Neural cell (in vitro differentiated cells): Measurements from ENCODE around the gene MSI2. TPM values are rescaled to one million over a fixed set of nuclear protein-coding genes. Genes with fewer than 3 reads are reported as not detected.

ENCODE experiments used
- H2AFZ ChIP-seq: fragments of 200-600, 300-800 bp; sonication (generic), shearing (Covaris generic); 2 replicates; pipeline ENCODE4 v1.6.0; 2014; ENCODE audit warnings: low read depth, mild to moderate bottlenecking, antibody characterized with exemption, low read length, moderate library complexity
- H3F3A ChIP-seq: fragments of 200-600 bp; shearing (Covaris generic); 2 replicates; pipeline ENCODE4 v1.6.1; 2016; ENCODE audit warnings: mild to moderate bottlenecking, moderate library complexity, mixed read lengths, antibody characterized with exemption, low read length; ENCODE audit not compliant: insufficient read depth, poor library complexity, severe bottlenecking
- H3K27ac ChIP-seq: fragments of 200-600, 300-800 bp; sonication (generic), shearing (Covaris generic); 2 replicates; pipeline ENCODE4 v1.5.1; 2014; ENCODE audit warnings: mild to moderate bottlenecking, low read length, moderate library complexity
- H3K27me3 ChIP-seq: fragments of 300-800, 200-600 bp; sonication (generic), shearing (Covaris generic); 2 replicates; pipeline ENCODE4 v1.6.0; 2014; ENCODE audit warnings: mild to moderate bottlenecking, low read depth, low read length, moderate library complexity; ENCODE audit not compliant: insufficient read depth
- H3K36me3 ChIP-seq: fragments of 300-800, 200-600 bp; sonication (generic), shearing (Covaris generic); 2 replicates; pipeline ENCODE4 v1.5.1; 2014; ENCODE audit warnings: mild to moderate bottlenecking, antibody characterized with exemption, low read length, moderate library complexity; ENCODE audit not compliant: insufficient read depth
- H3K4me2 ChIP-seq: fragments of 300-800, 200-600 bp; sonication (generic), shearing (Covaris generic); 2 replicates; pipeline ENCODE4 v1.6.0; 2014; ENCODE audit warnings: mild to moderate bottlenecking, low read length
- H3K4me3 ChIP-seq: fragments of 300-800, 200-600 bp; sonication (generic), shearing (Covaris generic); 2 replicates; pipeline ENCODE4 v1.5.1; 2014; ENCODE audit warnings: mild to moderate bottlenecking, low read length, moderate library complexity
- H3K79me2 ChIP-seq: fragments of 200-600 bp; shearing (Covaris generic); replicated peaks from 2 replicates; pipeline ENCODE4 v1.6.0; 2014; ENCODE audit warnings: mild to moderate bottlenecking, low read length, moderate library complexity; ENCODE audit not compliant: insufficient read depth
- H3K9ac ChIP-seq: fragments of 300-800, 200-600 bp; sonication (generic), shearing (Covaris generic); 2 replicates; pipeline ENCODE4 v1.6.1; 2016; ENCODE audit warnings: mild to moderate bottlenecking, low read length, mixed read lengths
- H3K9me2 ChIP-seq: fragments of 200-600 bp; shearing (Covaris generic); 2 replicates; pipeline ENCODE4 v1.6.1; 2016; ENCODE audit warnings: mild to moderate bottlenecking, low read length, mixed read lengths; ENCODE audit not compliant: insufficient read depth
- H3K9me3 ChIP-seq: fragments of 200-600, 300-800 bp; sonication (generic), shearing (Covaris generic); 2 replicates; pipeline ENCODE4 v1.6.1; 2016; ENCODE audit warnings: mild to moderate bottlenecking, mixed run types, low read length, moderate library complexity, mixed read lengths
- H4K20me1 ChIP-seq: fragments of 200-600 bp; shearing (Covaris generic); 2 replicates; pipeline ENCODE4 v1.6.1; 2016; ENCODE audit warnings: mild to moderate bottlenecking, mixed run types; ENCODE audit not compliant: insufficient read depth
- EP300 ChIP-seq: fragments of 450-650 bp; conservative IDR thresholded peaks from 2 replicates; pipeline ENCODE4 v1.6.1; 2014; ENCODE audit warnings: antibody characterized with exemption, mild to moderate bottlenecking, moderate library complexity; ENCODE audit not compliant: poor library complexity, severe bottlenecking
- EZH2 ChIP-seq: fragments of 200-600, 300-800 bp; shearing (Covaris generic), sonication (generic); IDR thresholded peaks from 2 replicates; pipeline ENCODE4 v1.6.1; 2014; ENCODE audit warnings: antibody characterized with exemption, low read length, borderline replicate concordance, mild to moderate bottlenecking; ENCODE audit not compliant: insufficient read depth, poor library complexity, severe bottlenecking
- MXI1 ChIP-seq: fragments of 450-650 bp; conservative IDR thresholded peaks from 2 replicates; pipeline ENCODE4 v1.6.1; 2014; ENCODE audit warnings: antibody characterized with exemption, mild to moderate bottlenecking; ENCODE audit not compliant: poor library complexity, severe bottlenecking
- POLR2AphosphoS5 ChIP-seq: IDR thresholded peaks from 2 replicates; pipeline ENCODE4 v1.6.1; 2012
- RAD21 ChIP-seq: fragments of 450-650 bp; conservative IDR thresholded peaks from 2 replicates; pipeline ENCODE4 v1.6.1; 2014; ENCODE audit warnings: antibody characterized with exemption, mild to moderate bottlenecking, moderate library complexity
- REST ChIP-seq: IDR thresholded peaks from 2 replicates; pipeline ENCODE4 v1.6.1; 2012; ENCODE audit warnings: borderline replicate concordance
- SMC3 ChIP-seq: fragments of 450-650 bp; conservative IDR thresholded peaks from 2 replicates; pipeline ENCODE4 v1.6.1; 2014; ENCODE audit warnings: antibody characterized with exemption, mild to moderate bottlenecking, moderate library complexity; ENCODE audit not compliant: poor library complexity
- TAF1 ChIP-seq: IDR thresholded peaks from 2 replicates; pipeline ENCODE4 v1.6.1; 2012; ENCODE audit warnings: low read depth
- polyA plus RNA-seq: library from polyadenylated mRNA; depleted of rRNA; stranded (reverse); fragments of >200 nt; gene quantifications from 2 replicates; pipeline ENCODE4 v1.2.3, GENCODE V29; 2014
- TF ChIP-seq, protein P1 (sequence below): fragments of 450-650 bp; IDR thresholded peaks from 2 replicates; pipeline ENCODE4 v1.5.1; 2014; ENCODE audit warnings: antibody characterized with exemption, mild to moderate bottlenecking, moderate library complexity; ENCODE audit not compliant: poor library complexity, severe bottlenecking

Gene MSI2
- polyA plus RNA-seq, 1 donor from 2014 or later: 61.4 TPM

- H3K9me2 ChIP-seq: no peaks in the 10 kb centered on the region
- H2AFZ ChIP-seq: no peak overlapping the region
- H3K9me3 ChIP-seq: no peaks in the 10 kb centered on the region
- no peaks in the 10 kb centered on the region for H3K27me3 ChIP-seq
- H3K27ac ChIP-seq: no peak overlapping the region
- H3K36me3 ChIP-seq: no peaks in the 10 kb centered on the region
- peaks cover 24% of the 10 kb centered on the region for H3K79me2 ChIP-seq
- TF ChIP-seq RAD21 (no peak), POLR2AphosphoS5 (no peak), EP300 (no peak), SMC3 (no peak), REST (no peak), TAF1 (no peak), MXI1 (no peak), EZH2 (no peak)
- TF ChIP-seq, protein P1, sequence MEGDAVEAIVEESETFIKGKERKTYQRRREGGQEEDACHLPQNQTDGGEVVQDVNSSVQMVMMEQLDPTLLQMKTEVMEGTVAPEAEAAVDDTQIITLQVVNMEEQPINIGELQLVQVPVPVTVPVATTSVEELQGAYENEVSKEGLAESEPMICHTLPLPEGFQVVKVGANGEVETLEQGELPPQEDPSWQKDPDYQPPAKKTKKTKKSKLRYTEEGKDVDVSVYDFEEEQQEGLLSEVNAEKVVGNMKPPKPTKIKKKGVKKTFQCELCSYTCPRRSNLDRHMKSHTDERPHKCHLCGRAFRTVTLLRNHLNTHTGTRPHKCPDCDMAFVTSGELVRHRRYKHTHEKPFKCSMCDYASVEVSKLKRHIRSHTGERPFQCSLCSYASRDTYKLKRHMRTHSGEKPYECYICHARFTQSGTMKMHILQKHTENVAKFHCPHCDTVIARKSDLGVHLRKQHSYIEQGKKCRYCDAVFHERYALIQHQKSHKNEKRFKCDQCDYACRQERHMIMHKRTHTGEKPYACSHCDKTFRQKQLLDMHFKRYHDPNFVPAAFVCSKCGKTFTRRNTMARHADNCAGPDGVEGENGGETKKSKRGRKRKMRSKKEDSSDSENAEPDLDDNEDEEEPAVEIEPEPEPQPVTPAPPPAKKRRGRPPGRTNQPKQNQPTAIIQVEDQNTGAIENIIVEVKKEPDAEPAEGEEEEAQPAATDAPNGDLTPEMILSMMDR: no peak
- no peak overlapping the region for H3K4me2 ChIP-seq
- no peak overlapping the region for H3K4me3 ChIP-seq
- H3K9ac ChIP-seq: no peak overlapping the region
- H3F3A ChIP-seq: peaks cover 10% of the 10 kb centered on the region
- no peaks in the 10 kb centered on the region for H4K20me1 ChIP-seq
Observed at GRCh38 chr17:57541472-57542394, 285.4 kb downstream of the MSI2 start.

DNA sequence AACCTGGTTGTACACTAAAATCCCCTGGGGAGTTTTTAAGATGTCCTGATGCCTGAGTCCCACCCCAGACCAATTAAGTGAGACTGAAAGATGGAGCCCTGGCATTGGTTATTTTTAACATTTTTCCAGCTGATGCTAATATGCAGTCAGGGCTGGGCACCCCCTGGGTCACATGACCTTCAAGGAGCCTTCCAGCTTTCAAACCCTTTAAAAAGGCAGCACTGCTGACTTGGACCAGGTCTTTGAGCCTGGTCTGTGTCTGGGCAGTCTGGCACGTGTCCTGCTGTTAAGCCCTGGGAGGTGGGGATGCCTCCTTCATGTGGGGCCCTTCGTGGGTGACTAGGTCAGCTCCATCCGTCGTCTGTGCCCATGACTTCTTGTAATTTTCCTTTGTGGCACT is 286.2 kb downstream of the MSI2 start:
- peaks cover 24% of the 10 kb centered on the region for H3K79me2 ChIP-seq
- no peak for TF ChIP-seq RAD21
- TF ChIP-seq SMC3: no peak
- TF ChIP-seq REST: no peak
- TF ChIP-seq TAF1: no peak
- no peak for TF ChIP-seq MXI1
- no peak for TF ChIP-seq EZH2
- no peak for TF ChIP-seq EP300
- no peak for TF ChIP-seq POLR2AphosphoS5
- TF ChIP-seq, protein P1: no peak

More for the DNA sequence above, 286.2 kb downstream of the MSI2 start:
- H3K27ac ChIP-seq: no peak overlapping the region
- H3F3A ChIP-seq: peaks cover 15% of the 10 kb centered on the region
- no peaks in the 10 kb centered on the region for H3K36me3 ChIP-seq
- H3K27me3 ChIP-seq: no peaks in the 10 kb centered on the region
- H3K4me3 ChIP-seq: no peak overlapping the region
- no peak overlapping the region for H2AFZ ChIP-seq
- H4K20me1 ChIP-seq: no peaks in the 10 kb centered on the region
- H3K4me2 ChIP-seq: no peak overlapping the region
- no peak overlapping the region for H3K9ac ChIP-seq
- H3K9me3 ChIP-seq: no peaks in the 10 kb centered on the region
- H3K9me2 ChIP-seq: no peaks in the 10 kb centered on the region
